HCT116 (cell line): ENCODE data around the gene SMTN. TPM values are rescaled to one million over a fixed set of nuclear protein-coding genes. Genes with fewer than 3 reads are reported as not detected.

Experiments
- ATAC-seq: fragments of 200-7000 bp; cut with Tn5 transposase; 2 replicates; pipeline ENCODE4 v1.9.1; 2020; ENCODE audit warnings: mild to moderate bottlenecking, moderate library complexity
- BruUV-seq: library from RNA; stranded (reverse); fragments of 400-500 nt; replicated peaks from 2 replicates; lab custom pipeline; 2021; lab: Mats Ljungman, UMichigan
- CTCF ChIA-PET: fragments of 300-600 bp; sonication (Branson Sonifier 250); formaldehyde crosslinking; loops from one replicate; lab custom pipeline; 2021; ENCODE audit warnings: antibody characterized with exemption; lab: Charles Lee
- POLR2A ChIA-PET: fragments of 300-600, 350-600 bp; sonication (Branson Sonifier 250); formaldehyde crosslinking; loops from one replicate; lab custom pipeline; 2021; ENCODE audit warnings: antibody characterized with exemption; lab: Charles Lee
- RAD21 ChIA-PET, 2 experiments: fragments of 300-600 bp; sonication (Branson Sonifier 250); formaldehyde crosslinking; loops; one replicate each; lab custom pipeline; 2023; ENCODE audit warnings: low total read pairs in 2 of 2; ENCODE audit not compliant: uncharacterized antibody in 2 of 2, unreplicated experiment in 2 of 2, low non-redundant PET in 1 of 2; lab: Charles Lee
- DNase-seq: peaks from one replicate; pipeline ENCODE4 v3.0.0-alpha.2; 2010; ENCODE audit warnings: low read depth, low spot score
- H2AFZ ChIP-seq: fragments of 200-600 bp; shearing (Covaris generic), sonication (generic); 2 replicates; pipeline ENCODE4 v1.6.1; 2017; ENCODE audit warnings: low read depth, mixed run types, mixed read lengths, antibody characterized with exemption, low read length; ENCODE audit not compliant: poor library complexity, severe bottlenecking
- H3K27ac ChIP-seq: 2 replicates; pipeline ENCODE4 v1.5.1; 2012; ENCODE audit warnings: low read depth, low read length
- H3K27me3 ChIP-seq: fragments of 200-600 bp; sonication (generic); 2 replicates; pipeline ENCODE4 v1.6.1; 2016; ENCODE audit warnings: mixed run types, low read length, mixed read lengths; ENCODE audit not compliant: insufficient read depth
- H3K36me3 ChIP-seq, 2 experiments: fragments of 200-500 bp in 1 of 2; fragments of 200-600 bp in 1 of 2; sonication (Bioruptor generic) in 1 of 2; sonication (generic) in 1 of 2; 2 replicates each; pipeline versions ENCODE4 v1.5.1 to v1.6.1; 2014 to 2016; ENCODE audit warnings: low read length in 2 of 2, inconsistent platforms in 1 of 2, mixed read lengths in 1 of 2, mixed run types in 1 of 2; ENCODE audit not compliant: insufficient read depth in 2 of 2, control insufficient read depth in 1 of 2
- H3K4me1 ChIP-seq, 2 experiments: fragments of 200-600 bp in 1 of 2; sonication (generic) in 1 of 2; 2 replicates each; pipeline versions ENCODE4 v1.5.1 to v1.6.1; 2012 to 2017; ENCODE audit warnings: low read length in 2 of 2, inconsistent platforms in 1 of 2, mild to moderate bottlenecking in 1 of 2, mixed read lengths in 1 of 2, mixed run types in 1 of 2, moderate library complexity in 1 of 2; ENCODE audit not compliant: insufficient read depth in 2 of 2, control insufficient read depth in 1 of 2
- H3K4me2 ChIP-seq: fragments of 200-600 bp; sonication (generic); 2 replicates; pipeline ENCODE4 v1.6.1; 2017; ENCODE audit warnings: mixed run types, low read length, mixed read lengths
- H3K4me3 ChIP-seq, 2 experiments: fragments of 200-600 bp in 1 of 2; sonication (generic) in 1 of 2; replicated peaks in 1 of 2; 2 replicates each; pipeline ENCODE4 v1.5.1; 2011 to 2016; ENCODE audit warnings: low read length in 2 of 2, control low read depth in 1 of 2, low read depth in 1 of 2, mild to moderate bottlenecking in 1 of 2, mixed read lengths in 1 of 2, mixed run types in 1 of 2
- H3K79me2 ChIP-seq: fragments of 200-600 bp; sonication (generic); 2 replicates; pipeline ENCODE4 v1.6.1; 2017; ENCODE audit warnings: mild to moderate bottlenecking, mixed run types, low read length, moderate library complexity, mixed read lengths; ENCODE audit not compliant: insufficient read depth
- H3K9ac ChIP-seq: fragments of 200-600 bp; sonication (generic); 2 replicates; pipeline ENCODE4 v1.6.1; 2016; ENCODE audit warnings: low read length, mixed read lengths
- H3K9me2 ChIP-seq: fragments of 200-600 bp; sonication (generic), shearing (Covaris generic); 2 replicates; pipeline ENCODE4 v1.6.1; 2017; ENCODE audit warnings: mixed run types, mild to moderate bottlenecking, moderate library complexity; ENCODE audit not compliant: insufficient read depth
- H3K9me3 ChIP-seq, 2 experiments: fragments of 200-500 bp in 1 of 2; fragments of 200-600 bp in 1 of 2; sonication (Bioruptor generic) in 1 of 2; sonication (generic) in 1 of 2; 2 replicates each; pipeline ENCODE4 v1.6.1; 2014 to 2017; ENCODE audit warnings: low read length in 2 of 2, mixed read lengths in 2 of 2, inconsistent platforms in 1 of 2, low read depth in 1 of 2, mild to moderate bottlenecking in 1 of 2, mixed run types in 1 of 2, moderate library complexity in 1 of 2; ENCODE audit not compliant: control insufficient read depth in 1 of 2, insufficient read depth in 1 of 2
- H4K20me1 ChIP-seq: fragments of 200-600 bp; sonication (generic), shearing (Covaris generic); 2 replicates; pipeline ENCODE4 v1.6.1; 2017; ENCODE audit warnings: mixed run types, mild to moderate bottlenecking, moderate library complexity; ENCODE audit not compliant: insufficient read depth
- CBX3 ChIP-seq: IDR thresholded peaks from 2 replicates; pipeline ENCODE4 v1.6.1; 2012; ENCODE audit warnings: low read depth
- CEBPB ChIP-seq: IDR thresholded peaks from 2 replicates; pipeline ENCODE4 v1.6.1; 2012; ENCODE audit warnings: low read depth
- EGR1 ChIP-seq: IDR thresholded peaks from 2 replicates; pipeline ENCODE4 v1.6.1; 2012; ENCODE audit warnings: low read depth
- ELF1 ChIP-seq: IDR thresholded peaks from 2 replicates; pipeline ENCODE4 v1.6.1; 2012; ENCODE audit warnings: low read depth, borderline replicate concordance
- EZH2 ChIP-seq: fragments of 200-600 bp; sonication (generic); IDR thresholded peaks from 2 replicates; pipeline ENCODE4 v1.6.1; 2017; ENCODE audit warnings: antibody characterized with exemption, mixed run types
- FOSL1 ChIP-seq: IDR thresholded peaks from 2 replicates; pipeline ENCODE4 v1.6.1; 2012; ENCODE audit warnings: low read depth
- JUND ChIP-seq: IDR thresholded peaks from 2 replicates; pipeline ENCODE4 v1.6.1; 2012
- POLR2A ChIP-seq: IDR thresholded peaks from 2 replicates; pipeline ENCODE4 v1.7.0; 2011; ENCODE audit warnings: borderline replicate concordance; ENCODE audit not compliant: insufficient read depth, insufficient read length; ENCODE audit errors: extremely low read depth
- POLR2AphosphoS5 ChIP-seq: IDR thresholded peaks from 2 replicates; pipeline ENCODE4 v1.6.1; 2011; ENCODE audit warnings: mild to moderate bottlenecking, low read depth, low read length, moderate library complexity
- SP1 ChIP-seq: IDR thresholded peaks from 2 replicates; pipeline ENCODE4 v1.6.1; 2012; ENCODE audit warnings: low read depth
- SRF ChIP-seq: IDR thresholded peaks from 2 replicates; pipeline ENCODE4 v1.6.1; 2012; ENCODE audit warnings: low read depth
- TCF7L2 ChIP-seq: IDR thresholded peaks from 2 replicates; pipeline ENCODE4 v1.7.0; 2011; ENCODE audit warnings: borderline replicate concordance, inconsistent platforms; ENCODE audit not compliant: insufficient read depth, insufficient read length; ENCODE audit errors: extremely low read depth
- YY1 ChIP-seq: IDR thresholded peaks from 2 replicates; pipeline ENCODE4 v1.6.1; 2011; ENCODE audit warnings: low read length, low read depth, moderate library complexity, mild to moderate bottlenecking; ENCODE audit not compliant: insufficient replicate concordance; ENCODE audit errors: extremely low read depth
- ZFX ChIP-seq: fragments of 450-650 bp; IDR thresholded peaks from 2 replicates; pipeline ENCODE4 v1.6.1; 2017
- intact Hi-C: fragments of 100-400 bp; cut with micrococcal nuclease; formaldehyde crosslinking; loops from 2 replicates; pipeline ENCODE4 v1.10.0; 2022
- total RNA-seq: library from RNA; stranded (reverse); gene quantifications from one replicate; pipeline ENCODE4 v1.2.1, GENCODE V29; 2021; ENCODE audit not compliant: unreplicated experiment
- TF ChIP-seq, protein P1 (sequence below): IDR thresholded peaks from 2 replicates; pipeline ENCODE4 v1.6.1; 2012
- TF ChIP-seq, protein P2 (sequence below), 3 experiments: fragments of 200-600 bp in 1 of 3; sonication (generic) in 1 of 3; IDR thresholded peaks in 2 of 3; conservative IDR thresholded peaks in 1 of 3; 2 replicates each; pipeline ENCODE4 v1.5.1; 2012 to 2017; ENCODE audit warnings: low read depth in 2 of 3, low read length in 2 of 3, antibody characterized with exemption in 1 of 3, borderline replicate concordance in 1 of 3, control low read depth in 1 of 3, mild to moderate bottlenecking in 1 of 3, mixed read lengths in 1 of 3, mixed run types in 1 of 3, moderate library complexity in 1 of 3; ENCODE audit not compliant: insufficient read depth in 1 of 3
- TF ChIP-seq, protein P3 (sequence below): IDR thresholded peaks from 2 replicates; pipeline ENCODE4 v1.6.1; 2011; ENCODE audit warnings: mild to moderate bottlenecking, low read length, moderate library complexity; ENCODE audit not compliant: insufficient replicate concordance; ENCODE audit errors: extremely low read depth

The SMTN gene
- total RNA-seq, 1 experiment from 2014 or later: 148 TPM

DNA sequence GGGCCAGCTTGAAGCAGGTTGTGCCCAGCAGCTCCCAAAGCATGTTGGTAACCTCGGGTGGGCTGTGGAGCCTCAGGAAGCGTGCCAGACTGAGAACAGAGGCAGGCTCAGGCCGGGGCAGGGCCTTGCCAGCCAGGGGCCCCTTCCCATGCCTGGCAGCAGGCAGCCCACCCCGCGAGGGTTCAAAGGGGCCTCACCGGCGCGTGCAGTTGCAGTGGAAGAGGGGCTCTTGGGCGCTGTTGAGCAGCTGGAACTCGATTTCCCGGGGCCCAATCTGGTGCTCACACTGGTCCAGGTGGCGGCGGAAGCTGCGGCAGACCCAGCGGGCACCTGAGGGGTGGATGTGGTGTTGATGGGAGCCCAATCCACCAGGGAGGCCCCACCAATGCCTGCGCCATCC is 55.6 kb downstream of the SMTN start:
- CTCF ChIA-PET: no interaction called here
- Histone ChIP-seq H3K9me3 (no peaks in the 10 kb centered on the region), H3K4me2 (no peak overlapping the region), H3K4me3 (no peak overlapping the region), H3K9ac (no peak overlapping the region), H3K27me3 (no peaks in the 10 kb centered on the region), H3K9me2 (no peaks in the 10 kb centered on the region), H3K79me2 (no peaks in the 10 kb centered on the region), H3K27ac (no peak overlapping the region), H3K36me3 (no peaks in the 10 kb centered on the region), H2AFZ (no peak overlapping the region)
- RAD21 ChIA-PET: no interaction called here
- POLR2A ChIA-PET: no interaction called here
- DNase-seq (no peak), ATAC-seq (no peak)
- BruUV-seq: no TSS peak
- TF ChIP-seq CEBPB (no peak), FOSL1 (no peak), EZH2 (no peak), ZFX (no peak), SP1 (no peak), POLR2AphosphoS5 (no peak), CBX3 (no peak), SRF (no peak), POLR2A (no peak), ELF1 (no peak), JUND (no peak), YY1 (no peak), TCF7L2 (no peak), EGR1 (no peak)
- TF ChIP-seq, protein P1, sequence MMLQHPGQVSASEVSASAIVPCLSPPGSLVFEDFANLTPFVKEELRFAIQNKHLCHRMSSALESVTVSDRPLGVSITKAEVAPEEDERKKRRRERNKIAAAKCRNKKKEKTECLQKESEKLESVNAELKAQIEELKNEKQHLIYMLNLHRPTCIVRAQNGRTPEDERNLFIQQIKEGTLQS: no peak
- TF ChIP-seq, protein P2, sequence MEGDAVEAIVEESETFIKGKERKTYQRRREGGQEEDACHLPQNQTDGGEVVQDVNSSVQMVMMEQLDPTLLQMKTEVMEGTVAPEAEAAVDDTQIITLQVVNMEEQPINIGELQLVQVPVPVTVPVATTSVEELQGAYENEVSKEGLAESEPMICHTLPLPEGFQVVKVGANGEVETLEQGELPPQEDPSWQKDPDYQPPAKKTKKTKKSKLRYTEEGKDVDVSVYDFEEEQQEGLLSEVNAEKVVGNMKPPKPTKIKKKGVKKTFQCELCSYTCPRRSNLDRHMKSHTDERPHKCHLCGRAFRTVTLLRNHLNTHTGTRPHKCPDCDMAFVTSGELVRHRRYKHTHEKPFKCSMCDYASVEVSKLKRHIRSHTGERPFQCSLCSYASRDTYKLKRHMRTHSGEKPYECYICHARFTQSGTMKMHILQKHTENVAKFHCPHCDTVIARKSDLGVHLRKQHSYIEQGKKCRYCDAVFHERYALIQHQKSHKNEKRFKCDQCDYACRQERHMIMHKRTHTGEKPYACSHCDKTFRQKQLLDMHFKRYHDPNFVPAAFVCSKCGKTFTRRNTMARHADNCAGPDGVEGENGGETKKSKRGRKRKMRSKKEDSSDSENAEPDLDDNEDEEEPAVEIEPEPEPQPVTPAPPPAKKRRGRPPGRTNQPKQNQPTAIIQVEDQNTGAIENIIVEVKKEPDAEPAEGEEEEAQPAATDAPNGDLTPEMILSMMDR (IDR thresholded peaks at IDR 0.05 in 2 of 3, conservative IDR thresholded peaks at IDR 0.05 in 1 of 3; ENCODE audit: borderline replicate concordance in 1 of 3, insufficient read depth in 1 of 3, low read depth in 2 of 3, low read length in 2 of 3): no peak
- TF ChIP-seq, protein P3, sequence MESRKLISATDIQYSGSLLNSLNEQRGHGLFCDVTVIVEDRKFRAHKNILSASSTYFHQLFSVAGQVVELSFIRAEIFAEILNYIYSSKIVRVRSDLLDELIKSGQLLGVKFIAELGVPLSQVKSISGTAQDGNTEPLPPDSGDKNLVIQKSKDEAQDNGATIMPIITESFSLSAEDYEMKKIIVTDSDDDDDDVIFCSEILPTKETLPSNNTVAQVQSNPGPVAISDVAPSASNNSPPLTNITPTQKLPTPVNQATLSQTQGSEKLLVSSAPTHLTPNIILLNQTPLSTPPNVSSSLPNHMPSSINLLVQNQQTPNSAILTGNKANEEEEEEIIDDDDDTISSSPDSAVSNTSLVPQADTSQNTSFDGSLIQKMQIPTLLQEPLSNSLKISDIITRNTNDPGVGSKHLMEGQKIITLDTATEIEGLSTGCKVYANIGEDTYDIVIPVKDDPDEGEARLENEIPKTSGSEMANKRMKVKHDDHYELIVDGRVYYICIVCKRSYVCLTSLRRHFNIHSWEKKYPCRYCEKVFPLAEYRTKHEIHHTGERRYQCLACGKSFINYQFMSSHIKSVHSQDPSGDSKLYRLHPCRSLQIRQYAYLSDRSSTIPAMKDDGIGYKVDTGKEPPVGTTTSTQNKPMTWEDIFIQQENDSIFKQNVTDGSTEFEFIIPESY: no peak
- TF ChIP-seq, all 23 proteins: peak for 0
- H4K20me1 ChIP-seq: no peaks in the 10 kb centered on the region
- peaks cover 0 to 2% of the 10 kb centered on the region in 2 experiments; a peak in 2 of 4 replicates for H3K4me1 ChIP-seq
- intact Hi-C loops: no loop called here
